KMS-11 (cell line): ENCODE measurements around the gene EIF4ENIF1.
"Not testable (repeated sequence)": the region's sequence is repeated elsewhere in the genome, so short reads cannot be mapped to it uniquely, and the experiment has no call there.

Source experiments
- H2AFZ ChIP-seq: fragments of 200-600 bp; sonication (generic); 2 replicates; pipeline ENCODE4 v1.6.1; 2016; ENCODE audit warnings: antibody characterized with exemption, mixed run types, low read depth
- H3K27ac ChIP-seq: fragments of 200-600 bp; sonication (generic); 2 replicates; pipeline ENCODE4 v1.6.1; 2016; ENCODE audit warnings: mild to moderate bottlenecking, mixed run types
- H3K27me3 ChIP-seq: fragments of 200-600 bp; sonication (generic); 2 replicates; pipeline ENCODE4 v1.6.1; 2017; ENCODE audit warnings: mild to moderate bottlenecking, low read depth, mixed run types, moderate library complexity; ENCODE audit not compliant: insufficient read depth
- H3K36me3 ChIP-seq: fragments of 200-600 bp; sonication (generic); 2 replicates; pipeline ENCODE4 v1.6.1; 2017; ENCODE audit warnings: mild to moderate bottlenecking, mixed run types; ENCODE audit not compliant: insufficient read depth
- H3K4me1 ChIP-seq: fragments of 200-600 bp; sonication (generic); 2 replicates; pipeline ENCODE4 v1.6.1; 2016; ENCODE audit warnings: mild to moderate bottlenecking, low read depth, mixed run types; ENCODE audit not compliant: poor library complexity, severe bottlenecking
- H3K4me2 ChIP-seq: fragments of 200-600 bp; sonication (generic); 2 replicates; pipeline ENCODE4 v1.7.0; 2016; ENCODE audit warnings: mild to moderate bottlenecking, mixed run types
- H3K4me3 ChIP-seq: fragments of 200-600 bp; sonication (generic); IDR thresholded peaks from 2 replicates; pipeline ENCODE4 v1.6.1; 2017; ENCODE audit warnings: low read depth, low read length, mixed read lengths; ENCODE audit not compliant: insufficient read depth
- H3K79me2 ChIP-seq: fragments of 200-600 bp; sonication (generic); 2 replicates; pipeline ENCODE4 v1.6.1; 2016; ENCODE audit warnings: low read depth, mixed run types; ENCODE audit not compliant: insufficient read depth
- H3K9ac ChIP-seq: fragments of 200-600 bp; sonication (generic); 2 replicates; pipeline ENCODE4 v1.6.1; 2016; ENCODE audit warnings: mild to moderate bottlenecking, mixed run types
- H4K20me1 ChIP-seq: fragments of 200-600 bp; sonication (generic); 2 replicates; pipeline ENCODE4 v1.6.1; 2016; ENCODE audit warnings: mild to moderate bottlenecking, mixed run types; ENCODE audit not compliant: insufficient read depth
- TF ChIP-seq, protein P1 (sequence below): fragments of 200-600 bp; sonication (generic); conservative IDR thresholded peaks from 2 replicates; pipeline ENCODE4 v1.6.1; 2017; ENCODE audit warnings: low read depth, mild to moderate bottlenecking, antibody characterized with exemption, low read length, moderate library complexity, mixed read lengths

EIF4ENIF1 gene

DNA sequence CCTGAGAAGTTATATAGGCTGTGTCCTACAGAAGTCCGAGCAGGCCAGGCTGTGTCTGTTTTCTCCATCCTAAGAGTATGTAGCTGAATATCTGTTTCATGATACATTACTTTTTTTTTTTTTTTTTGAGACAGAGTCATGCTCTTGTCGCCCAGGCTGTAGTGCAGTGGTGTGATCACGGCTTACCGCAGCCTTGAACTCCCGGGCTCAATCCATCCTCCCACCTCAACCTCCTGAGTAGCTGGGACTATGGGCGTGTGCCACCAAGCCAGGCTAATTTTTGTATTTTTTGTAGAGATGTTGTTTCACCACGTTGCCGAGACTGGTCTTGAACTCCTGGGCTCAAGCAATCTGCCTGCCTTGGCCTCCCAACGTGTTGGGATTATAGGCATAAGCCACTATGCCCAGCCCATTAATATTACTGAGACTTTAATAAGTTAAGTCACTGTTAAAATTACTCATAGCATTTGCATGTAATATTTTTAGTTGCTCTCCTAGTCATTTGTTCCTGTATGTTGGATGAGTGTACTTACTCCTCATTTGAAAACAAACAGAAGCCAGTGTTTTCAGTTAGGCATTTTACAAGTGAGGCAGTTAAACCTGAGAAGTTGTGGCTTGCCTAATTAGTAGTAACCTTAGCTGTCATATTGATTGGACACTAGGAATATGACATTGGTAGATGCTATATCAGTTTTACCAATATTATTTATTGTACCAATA, 64.2 kb downstream of the EIF4ENIF1 start:
- no peak overlapping the region for H3K9ac ChIP-seq
- no peak overlapping the region for H2AFZ ChIP-seq
- TF ChIP-seq, protein P1, sequence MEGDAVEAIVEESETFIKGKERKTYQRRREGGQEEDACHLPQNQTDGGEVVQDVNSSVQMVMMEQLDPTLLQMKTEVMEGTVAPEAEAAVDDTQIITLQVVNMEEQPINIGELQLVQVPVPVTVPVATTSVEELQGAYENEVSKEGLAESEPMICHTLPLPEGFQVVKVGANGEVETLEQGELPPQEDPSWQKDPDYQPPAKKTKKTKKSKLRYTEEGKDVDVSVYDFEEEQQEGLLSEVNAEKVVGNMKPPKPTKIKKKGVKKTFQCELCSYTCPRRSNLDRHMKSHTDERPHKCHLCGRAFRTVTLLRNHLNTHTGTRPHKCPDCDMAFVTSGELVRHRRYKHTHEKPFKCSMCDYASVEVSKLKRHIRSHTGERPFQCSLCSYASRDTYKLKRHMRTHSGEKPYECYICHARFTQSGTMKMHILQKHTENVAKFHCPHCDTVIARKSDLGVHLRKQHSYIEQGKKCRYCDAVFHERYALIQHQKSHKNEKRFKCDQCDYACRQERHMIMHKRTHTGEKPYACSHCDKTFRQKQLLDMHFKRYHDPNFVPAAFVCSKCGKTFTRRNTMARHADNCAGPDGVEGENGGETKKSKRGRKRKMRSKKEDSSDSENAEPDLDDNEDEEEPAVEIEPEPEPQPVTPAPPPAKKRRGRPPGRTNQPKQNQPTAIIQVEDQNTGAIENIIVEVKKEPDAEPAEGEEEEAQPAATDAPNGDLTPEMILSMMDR: no peak
- no peaks in the 10 kb centered on the region for H4K20me1 ChIP-seq
- H3K27me3 ChIP-seq: no peaks in the 10 kb centered on the region
- H3K36me3 ChIP-seq: peaks cover 14% of the 10 kb centered on the region
- no peak overlapping the region for H3K4me3 ChIP-seq
- no peak overlapping the region for H3K4me2 ChIP-seq
- H3K79me2 ChIP-seq: no peaks in the 10 kb centered on the region
- no peak overlapping the region for H3K27ac ChIP-seq
- no peaks in the 10 kb centered on the region for H3K4me1 ChIP-seq

DNA sequence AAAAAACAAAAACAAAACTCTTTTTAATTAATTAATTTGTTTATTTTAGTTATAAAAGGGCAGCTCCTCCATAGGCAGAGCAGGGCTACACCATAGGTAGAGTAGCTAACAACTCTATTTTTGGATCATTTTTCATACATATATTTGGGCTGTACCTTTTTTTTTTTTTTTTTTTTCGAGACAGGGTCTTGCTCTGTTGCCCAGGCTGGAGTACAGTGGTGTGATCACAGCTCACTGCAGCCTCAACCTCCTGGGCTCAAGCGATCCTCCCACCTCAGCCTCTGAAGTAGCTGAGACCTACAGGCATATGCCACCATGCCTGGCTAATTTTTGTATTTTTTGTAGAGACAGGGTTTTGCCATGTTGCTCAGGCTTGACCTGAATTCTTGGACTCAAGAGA, 87.3 kb downstream of the EIF4ENIF1 start:
- not testable (repeated sequence) for H3K27me3 ChIP-seq, H2AFZ ChIP-seq, H3K4me2 ChIP-seq, H3K36me3 ChIP-seq, H3K27ac ChIP-seq, H3K4me3 ChIP-seq, H3K9ac ChIP-seq, H4K20me1 ChIP-seq
- peaks cover 61% of the 10 kb centered on the region for H3K79me2 ChIP-seq
- H3K4me1 ChIP-seq: peaks cover 20% of the 10 kb centered on the region

GRCh38 chr22:31400023-31400397, 89.6 kb downstream of the EIF4ENIF1 start:
- Histone ChIP-seq H3K4me2 (peak overlapping the region; percentile 93), H3K4me1 (peaks cover 20% of the 10 kb centered on the region), H3K27me3 (no peaks in the 10 kb centered on the region), H3K4me3 (no peak overlapping the region), H3K79me2 (peaks cover 54% of the 10 kb centered on the region), H3K9ac (peak overlapping the region; percentile 88), H2AFZ (peak overlapping the region; percentile 89), H4K20me1 (no peaks in the 10 kb centered on the region), H3K36me3 (peaks cover 3% of the 10 kb centered on the region; the same call in 1 of the 2 replicates), H3K27ac (peak overlapping the region; percentile 65)
- TF ChIP-seq, protein P1: no peak

- peak within 1 kb of the TSS; percentile 89 for H2AFZ ChIP-seq
- peak within 1 kb of the TSS; percentile 93 for H3K4me2 ChIP-seq
- no peak within 1 kb of the TSS for H3K4me3 ChIP-seq
- H3K27me3 ChIP-seq: no peaks in the 10 kb centered on the region
- peaks cover 20% of the 10 kb centered on the region for H3K4me1 ChIP-seq
- peak within 1 kb of the TSS; percentile 65 for H3K27ac ChIP-seq
- H3K9ac ChIP-seq: peak within 1 kb of the TSS; percentile 88
- H3K36me3 ChIP-seq: peaks cover 2% of the 10 kb centered on the region; the same call in 1 of the 2 replicates
- peaks cover 49% of the 10 kb centered on the region for H3K79me2 ChIP-seq
- no peaks in the 10 kb centered on the region for H4K20me1 ChIP-seq
- TF ChIP-seq, protein P1: no peak
These were observed 90.2 kb downstream of the EIF4ENIF1 start, which contains the start of gene DRG1 for GRCh38 chr22:31399211-31400022. DRG1 (plus strand) TSS chr22:31399604; CDS start chr22:31399684, 80 bp downstream.

DNA sequence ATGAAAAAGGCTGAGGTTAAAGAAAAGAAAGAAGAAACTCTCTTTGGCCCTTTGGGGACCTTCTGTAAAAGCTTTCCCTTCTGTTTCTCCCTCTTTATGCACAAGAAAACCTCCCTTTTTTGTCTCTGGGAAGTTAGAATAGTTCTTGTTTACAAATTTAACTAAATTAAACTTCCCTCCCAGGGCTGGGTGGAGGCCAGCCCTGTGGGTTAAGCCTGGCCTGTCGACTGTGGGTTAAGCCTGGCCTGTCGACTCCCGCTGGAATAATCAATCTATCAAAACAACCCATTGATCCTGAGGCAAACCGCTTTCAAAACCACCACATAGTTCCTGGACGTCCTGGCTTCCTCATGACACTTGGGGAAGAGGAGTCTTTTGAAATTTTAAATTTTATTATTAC, 91.4 kb downstream of the EIF4ENIF1 start:
- Histone ChIP-seq H3K4me3 (no peak overlapping the region), H3K36me3 (no peaks in the 10 kb centered on the region), H3K4me1 (peaks cover 20% of the 10 kb centered on the region), H4K20me1 (no peaks in the 10 kb centered on the region), H3K4me2 (no peak overlapping the region), H3K9ac (no peak overlapping the region), H2AFZ (peak overlapping the region; percentile 89), H3K27ac (no peak overlapping the region), H3K27me3 (no peaks in the 10 kb centered on the region), H3K79me2 (peaks cover 38% of the 10 kb centered on the region)
- TF ChIP-seq, protein P1: no peak
